ENCODE results near the gene TTC21A. TPM values are rescaled to one million over a fixed set of nuclear protein-coding genes. Genes with fewer than 3 reads are reported as not detected.

The TTC21A gene
- total RNA-seq, 4 donors from 2014 or later, result 1.7 to 8.6 (median 3.9) TPM

- H3K4me1 ChIP-seq, result peaks cover 83 to 95% (median 88%) of the 10 kb centered on the region in 4 donors
- WGBS, result 10% methylated on average over 13 of the region's 15 CpGs
- no peak for DNase-seq (ENCODE audit: extremely low spot score)
- H3K27ac ChIP-seq (replicated peaks in 1 of 4), result peak overlapping the region; percentile 99 to 100 (median 100)
- H3K27me3 ChIP-seq, result no peaks in the 10 kb centered on the region
- peak overlapping the region; percentile 25 to 48 (median 29) for H3K4me3 ChIP-seq
- H3K36me3 ChIP-seq, result peaks cover 35 to 48% (median 46%) of the 10 kb centered on the region in 4 donors
- peak in 1 of 2 donors; percentile 80 for TF ChIP-seq POLR2AphosphoS5 (IDR thresholded peaks at IDR 0.05)
- no peak for TF ChIP-seq CTCF (IDR thresholded peaks at IDR 0.05)
- intact Hi-C loops (cut with DNase I), result no loop called here
- no peaks in the 10 kb centered on the region for H3K9me3 ChIP-seq
These were observed 39.4 kb downstream of the TTC21A start for GRCh38 chr3:39146611-39147591.

GRCh38 chr3:39147711-39148434, 40.4 kb downstream of the TTC21A start:
- Histone ChIP-seq H3K27ac (replicated peaks in 1 of 4) (peak overlapping the region; percentile 99 to 100 (median 100)), H3K36me3 (peaks cover 30 to 38% (median 36%) of the 10 kb centered on the region in 4 donors), H3K9me3 (no peaks in the 10 kb centered on the region), H3K27me3 (no peaks in the 10 kb centered on the region), H3K4me1 (peaks cover 76 to 90% (median 81%) of the 10 kb centered on the region in 4 donors), H3K4me3 (peak overlapping the region; percentile 25 to 48 (median 29))
- intact Hi-C loops (cut with DNase I), result no loop called here
- 40% methylated on average over 7 of the region's 9 CpGs for WGBS
- TF ChIP-seq POLR2AphosphoS5 (IDR thresholded peaks at IDR 0.05) (peak in 1 of 2 donors; percentile 28), EP300 (IDR thresholded peaks at IDR 0.05) (no peak)
- DNase-seq (ENCODE audit: extremely low spot score), result no peak

GRCh38 chr3:39148435-39149058, 41.1 kb downstream of the TTC21A start:
- peaks cover 24 to 31% (median 30%) of the 10 kb centered on the region in 4 donors for H3K36me3 ChIP-seq
- no peaks in the 10 kb centered on the region for H3K9me3 ChIP-seq
- H3K27ac ChIP-seq (replicated peaks in 1 of 4), result peak overlapping the region; percentile 99 to 100 (median 100)
- no peak for DNase-seq (ENCODE audit: extremely low spot score)
- intact Hi-C loops (cut with DNase I), result no loop called here
- no peaks in the 10 kb centered on the region for H3K27me3 ChIP-seq
- peak overlapping the region; percentile 25 to 48 (median 29) for H3K4me3 ChIP-seq
- WGBS, result 33% methylated on average over 7 of the region's 9 CpGs
- peaks cover 69 to 84% (median 74%) of the 10 kb centered on the region in 4 donors for H3K4me1 ChIP-seq
- TF ChIP-seq POLR2AphosphoS5 (IDR thresholded peaks at IDR 0.05) (no peak), EP300 (IDR thresholded peaks at IDR 0.05) (no peak), POLR2A (IDR thresholded peaks at IDR 0.05; ENCODE audit: low read depth) (no peak), CTCF (IDR thresholded peaks at IDR 0.05) (no peak)

- H3K9me3 ChIP-seq, result no peaks in the 10 kb centered on the region
- H3K4me1 ChIP-seq, result peaks cover 68 to 85% (median 76%) of the 10 kb centered on the region in 4 donors
- peaks cover 19 to 26% (median 24%) of the 10 kb centered on the region in 4 donors for H3K36me3 ChIP-seq
- no peaks in the 10 kb centered on the region for H3K27me3 ChIP-seq
- H3K27ac ChIP-seq (replicated peaks in 1 of 4), result peak overlapping the region; percentile 99 to 100 (median 100)
- peak overlapping the region in 3 of 4 donors; percentile 6 to 98 (median 88) for H3K4me3 ChIP-seq
- TF ChIP-seq EP300 (IDR thresholded peaks at IDR 0.05) (no peak), CTCF (IDR thresholded peaks at IDR 0.05) (no peak), POLR2AphosphoS5 (IDR thresholded peaks at IDR 0.05) (no peak), POLR2A (IDR thresholded peaks at IDR 0.05; ENCODE audit: low read depth) (no peak)
- no peak for DNase-seq (ENCODE audit: extremely low spot score)
- intact Hi-C loops (cut with DNase I), result no loop called here
- 50% methylated on average over 4 of the region's 4 CpGs for WGBS
These were observed 41.6 kb downstream of the TTC21A start for GRCh38 chr3:39149059-39149455.
